Epithelial cell of esophagus (primary cell): Measurements from ENCODE around the gene CLDN18.
A peak's percentile ranks its signal among the peaks of the same experiment; 100 is the strongest.

Experiments used
- DNase-seq: peaks from one replicate; pipeline ENCODE4 v3.0.0; 2010; ENCODE audit warnings: low read depth
- H3K4me3 ChIP-seq: 2 replicates; pipeline ENCODE4 v1.5.1; 2011; ENCODE audit warnings: mild to moderate bottlenecking, low read length, control low read depth
- TF ChIP-seq, protein P1 (sequence below): IDR thresholded peaks from 2 replicates; pipeline ENCODE4 v1.5.1; 2011; ENCODE audit warnings: low read depth, mild to moderate bottlenecking, low read length, control low read depth, inconsistent platforms; ENCODE audit not compliant: insufficient read depth; ENCODE audit errors: missing control alignments

CLDN18 gene

DNA sequence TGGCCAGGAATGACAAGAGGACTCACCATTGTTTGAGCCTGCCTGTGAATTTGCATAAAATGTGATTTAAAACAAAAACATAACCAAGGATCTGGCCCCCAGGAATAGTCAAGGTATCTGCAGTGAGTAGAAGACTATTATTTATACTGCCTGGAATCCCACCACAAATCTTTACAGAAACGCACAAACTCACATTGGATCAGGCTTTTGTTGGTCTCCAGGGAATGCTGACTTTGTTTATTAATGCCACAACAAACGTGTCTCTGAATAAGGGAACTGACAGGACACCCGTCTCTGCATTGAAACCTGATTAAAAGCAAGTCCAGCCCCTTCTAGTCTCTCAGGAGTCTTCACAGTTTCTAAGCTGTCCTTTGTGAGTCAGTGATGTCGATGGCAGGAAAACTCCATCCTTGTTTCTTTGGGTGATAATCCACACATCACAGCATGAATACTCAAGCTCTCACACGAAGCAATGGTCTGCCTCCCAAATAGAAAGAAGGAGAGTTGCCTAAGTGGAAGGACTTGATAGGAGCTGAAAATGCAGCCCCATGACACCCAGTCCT lies 37.7 kb downstream of the CLDN18 start:
- DNase-seq, result no peak
- TF ChIP-seq, protein P1, sequence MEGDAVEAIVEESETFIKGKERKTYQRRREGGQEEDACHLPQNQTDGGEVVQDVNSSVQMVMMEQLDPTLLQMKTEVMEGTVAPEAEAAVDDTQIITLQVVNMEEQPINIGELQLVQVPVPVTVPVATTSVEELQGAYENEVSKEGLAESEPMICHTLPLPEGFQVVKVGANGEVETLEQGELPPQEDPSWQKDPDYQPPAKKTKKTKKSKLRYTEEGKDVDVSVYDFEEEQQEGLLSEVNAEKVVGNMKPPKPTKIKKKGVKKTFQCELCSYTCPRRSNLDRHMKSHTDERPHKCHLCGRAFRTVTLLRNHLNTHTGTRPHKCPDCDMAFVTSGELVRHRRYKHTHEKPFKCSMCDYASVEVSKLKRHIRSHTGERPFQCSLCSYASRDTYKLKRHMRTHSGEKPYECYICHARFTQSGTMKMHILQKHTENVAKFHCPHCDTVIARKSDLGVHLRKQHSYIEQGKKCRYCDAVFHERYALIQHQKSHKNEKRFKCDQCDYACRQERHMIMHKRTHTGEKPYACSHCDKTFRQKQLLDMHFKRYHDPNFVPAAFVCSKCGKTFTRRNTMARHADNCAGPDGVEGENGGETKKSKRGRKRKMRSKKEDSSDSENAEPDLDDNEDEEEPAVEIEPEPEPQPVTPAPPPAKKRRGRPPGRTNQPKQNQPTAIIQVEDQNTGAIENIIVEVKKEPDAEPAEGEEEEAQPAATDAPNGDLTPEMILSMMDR, result no peak

DNA sequence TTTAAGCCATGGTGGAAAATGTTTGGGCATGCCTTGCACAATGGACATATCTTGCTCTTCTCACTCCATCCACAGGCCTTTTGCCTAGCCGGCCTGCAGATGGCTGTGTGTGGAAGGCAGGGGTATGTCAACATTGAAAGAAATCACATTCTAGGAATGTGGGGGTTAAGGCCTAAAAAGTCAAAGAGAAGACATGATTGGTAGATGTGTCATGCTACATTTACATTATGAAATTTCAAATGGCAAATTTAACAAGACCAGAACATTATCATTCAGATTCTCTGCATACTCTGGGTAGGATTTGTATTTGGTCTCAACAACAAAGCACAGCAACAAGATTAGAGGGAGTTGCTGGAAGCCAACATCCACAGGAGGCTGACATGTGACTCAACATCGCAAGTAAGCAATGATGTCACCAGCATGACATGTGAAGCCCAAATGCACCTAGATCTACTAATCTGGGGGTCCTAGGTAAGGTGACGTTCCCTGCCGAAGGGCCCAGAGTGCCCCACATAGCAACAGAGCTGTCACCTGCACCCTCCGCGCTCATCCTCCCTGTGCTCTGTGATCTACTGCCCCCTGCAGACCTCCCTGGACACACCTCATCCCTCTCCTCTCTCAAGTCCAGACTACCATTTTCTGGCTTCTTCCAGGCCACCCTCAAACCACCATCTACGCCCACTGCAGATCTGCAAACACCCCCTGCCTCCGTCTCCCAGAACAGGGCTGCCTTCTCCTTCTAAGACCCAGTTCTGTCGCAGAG lies 39.4 kb downstream of the CLDN18 start:
- DNase-seq, result no peak
- no peak overlapping the region for H3K4me3 ChIP-seq
- TF ChIP-seq, protein P1, result no peak

More for the DNA sequence above, 37.7 kb downstream of the CLDN18 start:
- H3K4me3 ChIP-seq, result no peak overlapping the region

DNA sequence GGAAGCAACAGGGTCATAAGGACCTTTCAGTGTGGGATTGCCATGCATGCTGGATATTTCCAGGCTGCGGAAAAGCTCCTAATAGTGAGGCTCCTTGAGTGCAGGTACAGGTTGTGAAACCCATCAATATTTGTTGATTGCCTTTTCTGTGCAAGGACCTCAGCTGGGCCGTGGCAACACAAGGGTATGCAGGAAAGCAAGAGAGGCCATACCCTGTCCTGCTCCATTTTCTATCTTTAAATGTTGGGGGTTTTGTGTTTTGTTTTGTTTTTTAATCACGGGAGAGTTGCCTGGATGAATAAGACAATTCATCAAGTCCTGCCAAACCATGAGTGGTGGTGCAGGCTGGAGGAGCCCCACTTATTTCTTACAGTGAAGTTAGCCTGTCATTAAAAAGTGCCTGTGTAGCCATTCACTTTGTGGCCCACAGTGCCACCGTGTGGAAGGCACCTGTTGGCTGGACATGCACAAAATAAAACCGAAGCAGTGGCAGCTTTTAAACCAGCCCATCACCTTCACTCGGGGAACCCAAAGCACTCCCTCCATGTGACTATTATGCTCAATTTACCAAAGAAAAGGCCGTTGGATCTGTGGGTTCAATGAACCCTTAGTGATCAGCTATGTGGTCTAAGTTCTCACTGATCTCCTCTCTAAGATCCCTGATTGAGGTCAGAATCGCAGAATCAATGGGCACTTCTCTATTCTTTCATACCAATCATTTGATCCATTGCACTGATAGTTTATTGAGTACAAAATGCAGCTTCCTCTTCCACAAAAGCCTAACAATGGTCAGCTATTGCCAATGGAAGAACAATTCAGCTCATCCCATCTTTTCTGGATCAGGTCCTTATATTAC lies 42.2 kb downstream of the CLDN18 start:
- peak; percentile 62 for DNase-seq
- TF ChIP-seq, protein P1, result peak; percentile 82
- H3K4me3 ChIP-seq, result no peak overlapping the region

DNA sequence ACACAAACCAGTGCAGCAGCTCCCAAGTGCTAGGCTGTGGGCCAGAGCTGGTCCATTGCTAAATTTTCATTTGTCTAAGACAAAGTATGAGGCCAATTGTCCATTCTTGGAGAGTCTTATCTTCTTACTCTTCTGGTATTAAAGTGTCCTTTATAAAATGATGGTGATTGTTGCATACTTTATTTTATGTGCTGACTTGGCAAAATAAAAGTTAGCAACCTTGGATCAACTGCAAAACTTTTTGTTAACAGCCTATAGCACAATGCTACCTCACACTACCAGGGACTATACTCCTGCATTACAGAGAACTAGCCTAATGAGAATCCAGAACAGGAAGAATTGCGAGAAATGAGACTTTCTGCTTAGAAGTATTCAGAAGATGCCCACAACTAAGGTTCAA lies 44.1 kb downstream of the CLDN18 start:
- DNase-seq, result no peak
- H3K4me3 ChIP-seq, result no peak overlapping the region
- TF ChIP-seq, protein P1, result no peak

DNA sequence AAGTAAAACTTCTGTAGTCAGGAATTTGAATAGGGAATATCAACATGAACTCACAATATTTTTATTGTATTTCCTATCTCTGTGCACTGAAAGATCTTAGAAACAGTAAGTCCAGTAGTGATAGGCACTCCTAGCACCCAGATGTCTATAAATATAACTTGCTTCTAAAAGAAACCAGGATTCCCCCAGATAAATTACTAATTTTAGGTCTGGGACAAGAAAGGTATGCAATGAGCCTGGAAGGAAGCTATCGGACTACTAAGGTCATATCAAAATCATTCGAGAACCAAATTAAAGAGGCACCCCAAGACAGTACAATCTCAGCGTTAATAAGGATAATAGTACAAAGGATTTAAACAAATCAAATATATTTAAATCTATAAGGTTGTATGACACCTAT lies 47.4 kb downstream of the CLDN18 start:
- no peak overlapping the region for H3K4me3 ChIP-seq
- DNase-seq, result no peak
- TF ChIP-seq, protein P1, result no peak

DNA sequence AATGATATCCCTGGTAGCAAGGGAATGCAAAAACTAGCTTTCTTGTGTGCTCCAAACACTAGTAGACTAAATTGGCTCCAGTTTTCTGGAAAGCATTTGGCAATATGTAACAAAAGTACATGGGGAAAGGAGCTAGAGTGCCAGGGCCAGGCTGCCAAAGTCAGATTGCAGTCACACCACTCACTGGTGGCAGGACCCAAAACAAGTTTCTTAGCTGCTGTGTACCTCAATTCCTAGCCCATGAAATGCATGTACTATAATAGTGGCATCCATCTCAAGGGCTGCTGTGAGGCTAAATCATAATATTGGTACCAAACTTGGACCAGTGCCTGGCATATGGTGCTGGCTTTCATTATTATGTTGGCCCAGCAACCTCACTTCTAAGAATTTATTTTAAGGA lies 49.3 kb downstream of the CLDN18 start:
- TF ChIP-seq, protein P1, result no peak
- DNase-seq, result no peak

More for the DNA sequence above, 49.3 kb downstream of the CLDN18 start:
- no peak overlapping the region for H3K4me3 ChIP-seq
